SK-N-SH (cell line): ENCODE results near the gene TGM5. TPM values are rescaled to one million over a fixed set of nuclear protein-coding genes. Genes with fewer than 3 reads are reported as not detected.

Source experiments
- CTCF ChIA-PET: fragments of 300-600, 350-600 bp; formaldehyde crosslinking; extraction: SDS; loops from one replicate; lab custom pipeline; 2021; lab: Yijun Ruan, JAX
- POLR2A ChIA-PET: fragments of 350-600 bp; sonication (Branson Sonifier 250); formaldehyde crosslinking; extraction: SDS; loops from one replicate; lab custom pipeline; 2020; ENCODE audit warnings: antibody characterized with exemption, inconsistent platforms; lab: Yijun Ruan, JAX
- DNase-seq: peaks from one replicate; pipeline ENCODE4 v3.0.0; 2012
- H2AFZ ChIP-seq: fragments of 200-600 bp; sonication (generic); 2 replicates; pipeline ENCODE4 v1.8.1; 2016; ENCODE audit warnings: antibody characterized with exemption, mild to moderate bottlenecking, low read depth
- H3F3A ChIP-seq: fragments of 200-600 bp; sonication (generic); replicated peaks from 2 replicates; pipeline ENCODE3; 2016; ENCODE audit warnings: antibody characterized with exemption, mild to moderate bottlenecking; ENCODE audit not compliant: insufficient read depth
- H3K27ac ChIP-seq, 2 experiments: fragments of 200-500 bp in 1 of 2; fragments of 200-600 bp in 1 of 2; sonication (Bioruptor generic) in 1 of 2; sonication (generic), shearing (Covaris generic) in 1 of 2; 2 replicates each; pipeline versions ENCODE4 v1.5.1 to v1.6.1; 2014 to 2016; ENCODE audit warnings: low read depth in 2 of 2, inconsistent platforms in 1 of 2, low read length in 1 of 2, mild to moderate bottlenecking in 1 of 2, mixed read lengths in 1 of 2
- H3K27me3 ChIP-seq: fragments of 200-600 bp; sonication (generic), shearing (Covaris generic); 2 replicates; pipeline ENCODE4 v1.6.1; 2016; ENCODE audit warnings: mixed run types; ENCODE audit not compliant: insufficient read depth
- H3K36me3 ChIP-seq, 2 experiments: fragments of 200-500 bp in 1 of 2; fragments of 200-600 bp in 1 of 2; sonication (Bioruptor generic) in 1 of 2; sonication (generic) in 1 of 2; replicated peaks in 1 of 2; 2 replicates each; pipeline versions ENCODE3 to v1.5.1; 2014 to 2016; ENCODE audit warnings: low read length in 1 of 2, mild to moderate bottlenecking in 1 of 2; ENCODE audit not compliant: insufficient read depth in 2 of 2, control insufficient read depth in 1 of 2
- H3K4me1 ChIP-seq, 2 experiments: fragments of 200-500 bp in 1 of 2; fragments of 200-600 bp in 1 of 2; sonication (Bioruptor generic) in 1 of 2; sonication (generic), shearing (Covaris generic) in 1 of 2; 2 replicates each; pipeline versions ENCODE4 v1.5.1 to v1.6.1; 2014 to 2016; ENCODE audit warnings: low read depth in 1 of 2, low read length in 1 of 2, mixed run types in 1 of 2; ENCODE audit not compliant: insufficient read depth in 2 of 2, control insufficient read depth in 1 of 2
- H3K4me2 ChIP-seq: fragments of 200-600 bp; sonication (generic), shearing (Covaris generic); 2 replicates; pipeline ENCODE4 v1.6.1; 2017; ENCODE audit warnings: mixed run types
- H3K4me3 ChIP-seq, 2 experiments: fragments of 200-500 bp in 1 of 2; fragments of 200-600 bp in 1 of 2; sonication (Bioruptor generic) in 1 of 2; sonication (generic), shearing (Covaris generic) in 1 of 2; 2 replicates each; pipeline versions ENCODE4 v1.5.1 to v1.8.1; 2014 to 2016; ENCODE audit warnings: low read depth in 2 of 2, inconsistent platforms in 1 of 2, low read length in 1 of 2, mild to moderate bottlenecking in 1 of 2, mixed read lengths in 1 of 2, moderate library complexity in 1 of 2
- H3K79me2 ChIP-seq: fragments of 200-600 bp; sonication (generic); 2 replicates; pipeline ENCODE4 v1.8.1; 2017; ENCODE audit warnings: mild to moderate bottlenecking; ENCODE audit not compliant: insufficient read depth
- H3K9ac ChIP-seq: fragments of 200-600 bp; sonication (generic); 2 replicates; pipeline ENCODE4 v1.6.1; 2017; ENCODE audit warnings: mixed run types
- H3K9me2 ChIP-seq: fragments of 200-600 bp; sonication (generic); 2 replicates; pipeline ENCODE4 v1.6.1; 2017; ENCODE audit warnings: mixed run types
- H3K9me3 ChIP-seq: fragments of 200-600 bp; sonication (generic); 2 replicates; pipeline ENCODE4 v1.6.1; 2017; ENCODE audit warnings: mixed run types, mild to moderate bottlenecking, moderate library complexity
- H4K20me1 ChIP-seq: fragments of 200-600 bp; sonication (generic); 2 replicates; pipeline ENCODE4 v1.6.1; 2017; ENCODE audit warnings: mild to moderate bottlenecking, mixed run types; ENCODE audit not compliant: insufficient read depth
- CHD2 ChIP-seq: fragments of 150-350 bp; IDR thresholded peaks from 2 replicates; pipeline ENCODE4 v1.6.1; 2018; ENCODE audit warnings: low read length; ENCODE audit not compliant: partially characterized antibody
- CTCF ChIP-seq: fragments of 200-600 bp; sonication (generic); IDR thresholded peaks from 2 replicates; pipeline ENCODE4 v1.6.1; 2017; ENCODE audit warnings: antibody characterized with exemption, mild to moderate bottlenecking, moderate library complexity
- ELF1 ChIP-seq: IDR thresholded peaks from 2 replicates; pipeline ENCODE4 v1.4.0; 2012
- FOXJ3 ChIP-seq: sonication (generic); formaldehyde crosslinking; IDR thresholded peaks from 2 replicates; pipeline ENCODE4 v1.5.1; 2020; ENCODE audit warnings: mild to moderate bottlenecking, missing genetic modification reagents
- FOXM1 ChIP-seq: IDR thresholded peaks from 2 replicates; pipeline ENCODE4 v1.4.0; 2012; ENCODE audit warnings: low read depth, mild to moderate bottlenecking
- IRF3 ChIP-seq: fragments of 150-350 bp; IDR thresholded peaks from 2 replicates; pipeline ENCODE4 v1.6.1; 2016; ENCODE audit warnings: mild to moderate bottlenecking, low read depth, low read length
- JUND ChIP-seq: IDR thresholded peaks from 2 replicates; pipeline ENCODE4 v1.4.0; 2012
- MXI1 ChIP-seq: IDR thresholded peaks from 2 replicates; pipeline ENCODE4 v1.6.1; 2012; ENCODE audit warnings: mild to moderate bottlenecking, low read depth, low read length, improper control_type of control experiment
- NRF1 ChIP-seq: IDR thresholded peaks from 2 replicates; pipeline ENCODE4 v1.6.1; 2012; ENCODE audit warnings: low read depth, mild to moderate bottlenecking, low read length
- POLR2AphosphoS5 ChIP-seq: IDR thresholded peaks from 2 replicates; pipeline ENCODE4 v1.6.1; 2012; ENCODE audit warnings: low read depth, low read length
- SIN3A ChIP-seq: IDR thresholded peaks from 2 replicates; pipeline ENCODE4 v1.6.1; 2012; ENCODE audit warnings: low read depth, mild to moderate bottlenecking, low read length, moderate library complexity, borderline replicate concordance
- TCF12 ChIP-seq: IDR thresholded peaks from 2 replicates; pipeline ENCODE4 v1.4.0; 2012
- USF1 ChIP-seq: IDR thresholded peaks from 2 replicates; pipeline ENCODE4 v1.4.0; 2012; ENCODE audit warnings: low read depth, borderline replicate concordance
- WGBS: methylation state at CpG from one replicate; pipeline ENCODE4 v1.1.6; 2017; ENCODE audit warnings: low lambda C conversion rate; 5-methylcytosine and 5-hydroxymethylcytosine counted together
- polyA plus RNA-seq, 3 experiments: library from polyadenylated mRNA; depleted of rRNA; stranded (reverse); fragments of >200 nt; gene quantifications; 2 replicates each; pipeline ENCODE4 v1.2.3, GENCODE V29; 2012

The TGM5 gene
- polyA plus RNA-seq, 1 of the 3 experiments (the other 2 are of a cell fraction): not detected

DNA sequence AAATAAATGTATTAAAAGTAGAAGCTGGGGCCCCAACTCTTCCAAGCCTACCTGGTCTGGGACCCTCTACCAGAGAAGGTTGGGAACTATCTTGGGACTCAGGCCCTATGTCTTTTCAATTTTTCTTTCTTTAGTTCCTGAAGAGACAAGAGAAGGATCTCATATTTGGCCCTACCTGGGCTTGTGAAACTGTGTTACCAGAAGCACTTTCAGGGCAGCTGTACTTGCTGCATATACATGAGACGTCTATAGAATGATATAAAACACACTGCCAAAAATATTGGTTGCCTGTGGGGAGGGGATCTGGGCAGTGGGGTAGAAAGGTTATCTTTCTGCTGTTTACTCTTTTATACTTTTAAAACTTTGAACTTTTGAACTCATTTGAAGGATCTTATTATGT is 45.3 kb downstream of the TGM5 start:
- H3K9ac ChIP-seq: no peak overlapping the region
- ChIA-PET CTCF (interaction anchor here (1.0 to 1.9 kb wide), 3 partner anchors 17 to 72 kb away, joined by 4 to 7 read pairs (median 5); no protein-coding TSS in a partner anchor), POLR2A (no interaction called here)
- TF ChIP-seq CHD2 (no peak), ELF1 (no peak)
- H3F3A ChIP-seq: no peaks in the 10 kb centered on the region
- no peak overlapping the region for H2AFZ ChIP-seq
- H3K36me3 ChIP-seq: no peaks in the 10 kb centered on the region
- H3K4me3 ChIP-seq: no peak overlapping the region
- peaks cover 2% of the 10 kb centered on the region; the same call in 1 of the 2 replicates for H3K27me3 ChIP-seq
- no peaks in the 10 kb centered on the region for H3K79me2 ChIP-seq
- peaks cover 0 to 15% of the 10 kb centered on the region in 2 experiments; a peak in 1 of 4 replicates for H3K4me1 ChIP-seq
- DNase-seq: no peak
- no peak overlapping the region for H3K27ac ChIP-seq
- H4K20me1 ChIP-seq: no peaks in the 10 kb centered on the region
- 33% methylated on average over 1 of the region's 1 CpG for WGBS
- H3K9me3 ChIP-seq: no peaks in the 10 kb centered on the region
- H3K9me2 ChIP-seq: no peaks in the 10 kb centered on the region
- H3K4me2 ChIP-seq: no peak overlapping the region

- H3K9me2 ChIP-seq: no peaks in the 10 kb centered on the region
- peaks cover 0 to 15% of the 10 kb centered on the region in 2 experiments; a peak in 1 of 4 replicates for H3K4me1 ChIP-seq
- no peak for DNase-seq
- H4K20me1 ChIP-seq: no peaks in the 10 kb centered on the region
- no peak for TF ChIP-seq TCF12
- TF ChIP-seq MXI1: no peak
- no peak for TF ChIP-seq IRF3
- TF ChIP-seq ELF1: no peak
- TF ChIP-seq USF1: no peak
- no peak for TF ChIP-seq NRF1
- TF ChIP-seq FOXM1: no peak
- TF ChIP-seq FOXJ3 (CRISPR knock-in tag): no peak
- no peak for TF ChIP-seq JUND
- TF ChIP-seq SIN3A: no peak
- TF ChIP-seq CTCF: no peak
- no peak for TF ChIP-seq POLR2AphosphoS5
- TF ChIP-seq, all 33 proteins: peak for 0
- peaks cover 6% of the 10 kb centered on the region; the same call in 1 of the 2 replicates for H3K27me3 ChIP-seq
- ChIA-PET CTCF (interaction anchor here (1.0 to 1.9 kb wide), 2 partner anchors 17 to 64 kb away, joined by 4 to 7 read pairs; no protein-coding TSS in a partner anchor), POLR2A (no interaction called here)
- H2AFZ ChIP-seq: no peak within 1 kb of the TSS
- H3K36me3 ChIP-seq: no peaks in the 10 kb centered on the region
- no peak within 1 kb of the TSS for H3K4me2 ChIP-seq
- no peak within 1 kb of the TSS for H3K4me3 ChIP-seq
- no peak within 1 kb of the TSS for H3K9ac ChIP-seq
- no peaks in the 10 kb centered on the region for H3K9me3 ChIP-seq
- no peak within 1 kb of the TSS for H3K27ac ChIP-seq
- no peaks in the 10 kb centered on the region for H3F3A ChIP-seq
- 57% methylated on average over 3 of the region's 3 CpGs for WGBS
- no peaks in the 10 kb centered on the region for H3K79me2 ChIP-seq
Observed at GRCh38 chr15:43220991-43221403, 45.7 kb downstream of the TGM5 start, which contains the start of gene EPB42. EPB42 (minus strand) TSS chr15:43221018; CDS start chr15:43220825, 193 bp downstream.
